GM10266 (cell line): ENCODE data around the gene MSANTD3.

ENCODE experiments used
- DNase-seq: peaks from one replicate; pipeline ENCODE4 v3.0.0; 2012; ENCODE audit errors: extremely low spot score
- CTCF ChIP-seq: IDR thresholded peaks from 2 replicates; pipeline ENCODE4 v1.5.1; 2012; ENCODE audit warnings: mild to moderate bottlenecking, low read depth; ENCODE audit not compliant: control insufficient read depth, insufficient read depth; ENCODE audit errors: missing control alignments

MSANTD3 gene

GRCh38 chr9:100466829-100467221, 39.9 kb downstream of the MSANTD3 start:
- no peak for DNase-seq
- TF ChIP-seq CTCF = no peak

- DNase-seq = no peak
- no peak for TF ChIP-seq CTCF
Measured at GRCh38 chr9:100468041-100468440, 41.1 kb downstream of the MSANTD3 start.

- no peak for DNase-seq
- TF ChIP-seq CTCF = no peak
Measured at GRCh38 chr9:100472268-100472667, 45.3 kb downstream of the MSANTD3 start.

- peak; percentile 84 for DNase-seq
- TF ChIP-seq CTCF = no peak
Measured at GRCh38 chr9:100472788-100473275, 45.9 kb downstream of the MSANTD3 start, which contains the start of gene TMEFF1. Gene TMEFF1 (plus strand): TSS chr9:100473149. CDS start chr9:100473545, 396 bp downstream.

GRCh38 chr9:100473276-100474081, 46.5 kb downstream of the MSANTD3 start:
- TF ChIP-seq CTCF = no peak
- DNase-seq = peak; percentile 71

GRCh38 chr9:100474082-100474923, 47.4 kb downstream of the MSANTD3 start:
- DNase-seq = peak; percentile 25
- no peak for TF ChIP-seq CTCF
